Measurements from ENCODE around the gene RAB34.

RAB34 gene

GRCh38 chr17:28710861-28711722 lies 6.6 kb downstream of the RAB34 start:
- DNase-seq, result peak; percentile 90

- DNase-seq, result no peak
These were observed 10.3 kb downstream of the RAB34 start for GRCh38 chr17:28707339-28707720.

GRCh38 chr17:28706471-28707338 lies 11.0 kb downstream of the RAB34 start:
- DNase-seq, result no peak

DNA sequence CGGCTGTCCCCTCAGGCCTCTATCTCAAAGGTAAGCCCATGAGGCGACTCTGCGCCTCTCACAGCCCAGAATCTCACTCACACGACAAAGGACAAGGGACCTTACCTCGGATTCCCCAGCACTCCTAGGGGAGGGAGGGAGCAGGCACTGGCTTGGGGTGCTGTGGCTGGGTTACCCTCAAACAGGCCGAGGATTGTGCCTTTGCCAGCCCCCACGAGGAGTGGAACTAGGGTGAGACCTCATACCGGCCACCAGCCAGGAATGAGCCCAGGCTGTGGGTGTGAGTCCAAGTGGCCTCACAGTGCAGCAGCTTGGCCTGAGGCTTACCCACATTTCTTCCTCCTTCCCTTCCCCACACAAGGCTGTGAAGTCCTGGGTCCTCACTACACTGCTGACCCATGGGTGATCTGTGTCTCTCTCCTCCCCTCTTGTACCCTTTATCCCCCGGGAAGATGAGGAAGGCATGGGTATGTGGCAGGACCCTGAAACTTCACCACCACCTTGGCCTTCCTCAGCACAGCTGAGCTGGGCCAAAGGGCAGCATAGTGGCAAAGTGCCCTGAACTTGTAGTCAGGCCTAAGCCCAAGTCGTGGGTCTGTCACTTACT lies 11.8 kb downstream of the RAB34 start:
- DNase-seq, result no peak

DNA sequence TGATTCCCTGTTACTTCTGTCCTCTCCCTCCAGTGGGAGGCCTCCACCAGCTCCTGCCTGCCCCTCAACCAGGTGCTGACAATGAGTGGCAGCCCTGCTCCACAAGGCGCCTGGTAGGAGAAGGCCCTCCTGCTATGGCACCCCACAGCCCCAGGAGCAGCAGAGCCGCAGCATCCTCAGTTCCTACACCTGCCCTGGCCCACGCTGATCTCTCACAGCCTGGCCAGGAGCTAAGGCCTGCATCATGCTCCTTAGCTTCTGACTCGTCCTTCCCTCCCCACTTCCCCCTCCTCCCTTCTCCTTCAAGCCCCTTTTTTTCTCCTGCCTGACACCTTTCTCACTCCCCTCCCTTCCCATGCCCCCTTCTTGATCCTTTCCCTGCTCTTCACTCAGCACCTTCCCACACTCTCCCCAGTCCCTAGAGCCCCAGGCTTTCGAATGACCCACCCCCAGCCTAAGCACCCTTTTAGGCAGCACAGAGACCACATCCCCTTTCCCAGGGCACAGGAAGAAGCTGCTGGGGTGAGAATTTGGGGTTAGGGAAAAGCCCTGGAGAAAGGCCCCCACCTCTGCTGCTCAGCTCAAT lies 12.5 kb downstream of the RAB34 start:
- no peak for DNase-seq

DNA sequence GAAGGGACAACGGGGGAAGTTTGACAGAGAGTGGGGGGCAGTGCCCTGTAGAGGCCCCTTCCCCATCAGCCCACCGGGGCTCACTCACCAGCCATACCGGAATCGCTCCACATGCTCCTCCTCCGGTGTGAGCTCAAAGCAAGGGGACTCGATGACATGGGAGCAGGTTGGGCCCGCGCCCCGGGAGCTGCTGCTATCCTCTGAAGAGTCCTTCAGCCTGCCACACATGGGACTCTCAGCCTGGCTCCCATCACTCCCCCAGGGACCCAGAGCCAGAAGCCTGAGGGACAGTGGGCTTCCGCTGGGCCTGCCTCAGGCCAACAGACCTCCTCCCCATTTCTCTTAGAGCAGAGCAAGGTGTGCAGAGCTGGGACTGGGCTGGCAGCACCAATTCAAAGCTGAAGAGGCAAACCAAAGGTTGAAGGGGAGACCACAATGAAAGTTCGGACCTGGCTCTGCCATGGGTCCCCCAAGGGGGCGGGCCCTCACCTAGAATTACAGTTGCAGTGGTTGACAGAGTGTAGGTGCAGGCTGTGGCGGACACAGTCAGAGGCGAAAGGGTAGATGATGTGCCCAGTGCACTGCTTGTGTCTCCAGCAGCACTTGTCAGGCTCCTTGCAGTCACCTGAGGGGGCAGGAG lies 13.3 kb downstream of the RAB34 start:
- DNase-seq, result no peak

DNA sequence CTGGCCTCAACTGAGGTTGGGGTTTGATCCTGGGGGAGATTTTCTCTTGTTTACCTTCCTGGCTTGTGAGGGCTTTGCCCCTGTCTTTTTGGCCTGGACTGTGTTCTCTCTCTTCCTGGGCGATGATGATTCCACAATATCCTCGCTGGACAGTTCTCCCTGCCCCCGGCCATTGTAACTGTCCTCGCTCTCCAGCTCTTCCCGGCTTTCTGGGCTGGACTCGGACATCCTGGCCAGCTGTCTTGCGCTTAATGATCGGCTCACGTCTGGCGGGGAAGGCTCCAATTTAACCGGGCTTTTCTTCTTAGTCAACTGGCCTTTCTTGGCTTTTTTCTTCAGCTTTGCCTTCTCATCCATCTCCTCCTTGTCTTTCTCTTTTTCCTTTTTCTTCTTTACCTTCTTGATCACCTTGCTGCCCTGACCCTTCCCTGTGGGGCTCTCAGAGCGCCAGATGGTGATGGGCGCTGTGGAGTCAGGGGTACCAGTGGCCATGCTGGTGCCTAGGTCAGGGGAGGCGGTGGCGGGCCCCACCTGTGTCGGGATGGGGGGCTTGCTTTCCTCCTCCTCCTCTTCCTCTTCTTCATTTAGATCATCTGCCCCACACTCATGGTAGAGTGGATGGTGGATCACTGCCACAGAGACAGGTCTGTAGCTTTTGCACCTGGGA lies 14.0 kb downstream of the RAB34 start:
- no peak for DNase-seq

DNA sequence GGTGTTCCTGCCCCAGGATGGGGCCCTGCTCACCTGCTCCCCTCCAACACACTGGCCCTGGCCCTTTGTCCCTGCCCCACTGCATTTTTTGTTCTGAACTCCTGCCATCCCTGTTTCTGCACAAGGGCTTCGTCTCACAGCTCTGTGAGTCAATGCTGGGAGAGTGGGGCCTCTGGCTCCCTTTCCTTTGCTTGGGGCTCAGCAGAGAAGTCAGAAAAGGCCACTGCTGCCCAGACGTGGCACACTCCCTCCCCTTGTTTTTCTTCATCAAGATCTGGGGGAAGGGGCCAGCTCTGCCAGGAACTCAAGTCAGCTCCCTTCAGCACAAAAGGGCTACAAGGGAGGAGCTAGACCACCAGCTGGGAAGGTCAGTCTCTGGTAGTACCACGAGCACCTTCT lies 14.9 kb downstream of the RAB34 start:
- DNase-seq, result no peak

GRCh38 chr17:28702026-28702751 lies 15.5 kb downstream of the RAB34 start:
- DNase-seq, result no peak

GRCh38 chr17:28700830-28701492 lies 16.7 kb downstream of the RAB34 start:
- no peak for DNase-seq

DNA sequence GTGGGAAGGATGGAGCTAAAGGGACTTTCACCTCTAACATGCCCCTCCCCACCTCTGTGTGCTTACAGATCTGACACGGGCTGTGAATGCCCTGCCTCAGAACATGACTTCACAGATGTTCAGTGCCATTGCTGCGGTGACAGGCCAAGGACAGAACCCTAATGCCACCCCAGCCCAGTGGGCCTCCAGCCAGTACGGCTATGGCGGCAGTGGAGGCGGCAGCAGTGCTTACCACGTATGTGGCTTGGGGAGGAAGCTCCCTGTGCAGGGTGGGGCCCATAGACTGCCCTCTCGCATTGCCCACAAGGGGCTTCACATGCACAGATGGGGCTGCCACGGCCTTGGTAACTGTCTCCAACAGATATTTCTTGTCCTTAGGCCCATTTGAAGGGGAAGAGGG lies 17.4 kb downstream of the RAB34 start:
- DNase-seq, result no peak

DNA sequence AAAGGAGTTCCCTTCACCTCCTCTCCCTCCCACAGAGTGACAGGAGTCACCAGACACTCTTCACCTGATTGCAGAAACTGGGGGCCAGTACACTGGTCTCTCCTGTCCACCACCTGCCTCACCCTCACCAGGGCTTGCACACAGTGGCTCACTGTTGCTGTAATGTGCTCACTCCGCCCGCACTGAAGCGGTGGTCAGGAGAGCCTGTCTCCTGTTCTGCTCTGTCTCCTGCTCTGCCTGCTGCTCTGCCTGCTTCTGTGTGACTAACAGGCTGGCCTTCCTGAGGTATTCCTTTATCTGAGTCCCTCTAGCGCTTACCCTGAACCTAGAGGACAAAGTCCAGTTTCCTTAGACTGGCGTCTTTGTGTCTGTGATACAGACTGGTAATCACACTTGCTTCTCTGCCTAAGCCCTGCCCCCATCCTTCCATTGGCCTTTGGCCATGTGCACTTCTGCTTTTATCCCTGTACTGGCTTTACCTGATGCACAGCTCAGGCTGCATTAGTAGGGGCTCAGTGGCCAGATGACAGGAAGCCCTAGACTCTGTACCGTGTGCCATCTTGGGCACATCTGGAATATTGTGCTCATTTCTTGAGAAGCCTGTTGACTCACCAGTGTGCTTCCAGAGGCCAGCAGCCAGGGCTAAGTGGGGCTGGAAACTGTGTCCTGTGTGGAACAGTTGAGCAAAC lies 19.3 kb downstream of the RAB34 start:
- DNase-seq, result no peak

DNA sequence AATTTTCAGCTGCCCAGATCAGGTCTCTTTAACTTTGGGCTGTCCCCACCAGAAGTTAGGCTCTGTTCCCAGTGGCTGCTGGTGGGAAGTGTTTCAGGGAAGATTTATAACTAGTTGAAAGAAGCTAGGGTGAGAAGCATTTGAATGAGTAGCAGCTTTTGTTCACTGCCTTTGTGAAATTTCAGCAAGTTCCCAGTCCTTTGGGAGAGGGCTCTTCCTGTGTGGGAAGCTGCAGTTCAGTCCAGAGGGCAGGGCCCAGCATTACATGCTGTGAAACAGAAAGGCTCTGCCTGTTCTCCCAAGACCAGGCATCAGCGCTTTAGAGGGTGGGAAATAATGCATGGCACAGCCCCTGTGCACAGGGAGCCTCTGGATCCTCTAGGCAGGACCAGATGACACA lies 23.8 kb downstream of the RAB34 start:
- no peak for DNase-seq

GRCh38 chr17:28689011-28689410 lies 28.7 kb downstream of the RAB34 start:
- no peak for DNase-seq

GRCh38 chr17:28688481-28688880 lies 29.2 kb downstream of the RAB34 start:
- DNase-seq, result no peak

DNA sequence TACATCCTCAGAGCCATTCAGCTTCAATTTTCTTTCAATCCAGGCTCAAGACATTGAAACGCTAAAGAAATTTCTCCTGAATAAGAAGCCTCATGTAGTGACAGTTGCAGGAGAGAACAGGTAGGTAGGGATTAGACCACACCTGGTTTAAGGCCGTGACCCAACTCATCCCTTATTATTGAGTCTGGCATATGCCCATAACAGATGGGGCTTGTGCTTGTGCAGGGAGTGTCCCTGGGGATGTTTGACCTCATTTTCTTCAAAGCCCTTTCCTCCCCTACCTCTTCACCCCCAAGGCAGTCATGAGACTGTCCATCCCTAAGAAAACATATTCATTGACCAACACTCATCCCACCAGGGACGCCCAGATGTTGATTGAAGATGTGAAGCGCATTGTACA lies 31.4 kb downstream of the RAB34 start:
- no peak for DNase-seq

DNA sequence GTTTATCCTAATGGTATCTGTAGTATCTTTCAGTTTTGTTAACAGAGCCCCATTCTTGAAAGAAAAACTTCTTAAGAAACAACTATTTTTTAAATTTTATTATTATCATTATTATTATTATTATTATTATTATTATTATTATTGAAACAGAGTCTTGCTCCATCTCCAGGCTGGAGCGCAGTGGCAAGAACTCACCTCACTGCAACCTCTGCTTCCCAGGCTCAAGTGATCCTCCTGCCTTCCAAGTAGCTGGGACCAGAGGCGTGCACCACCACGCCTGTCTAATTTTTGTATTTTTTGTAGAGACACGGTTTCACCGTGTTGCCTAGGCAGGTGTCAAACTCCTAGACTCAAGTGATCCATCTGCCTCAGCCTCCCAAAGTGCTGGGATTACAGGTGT lies 32.3 kb downstream of the RAB34 start:
- no peak for DNase-seq

GRCh38 chr17:28684963-28685362 lies 32.7 kb downstream of the RAB34 start:
- DNase-seq, result no peak

- no peak for DNase-seq
These were observed 35.0 kb downstream of the RAB34 start for GRCh38 chr17:28682655-28683054.

DNA sequence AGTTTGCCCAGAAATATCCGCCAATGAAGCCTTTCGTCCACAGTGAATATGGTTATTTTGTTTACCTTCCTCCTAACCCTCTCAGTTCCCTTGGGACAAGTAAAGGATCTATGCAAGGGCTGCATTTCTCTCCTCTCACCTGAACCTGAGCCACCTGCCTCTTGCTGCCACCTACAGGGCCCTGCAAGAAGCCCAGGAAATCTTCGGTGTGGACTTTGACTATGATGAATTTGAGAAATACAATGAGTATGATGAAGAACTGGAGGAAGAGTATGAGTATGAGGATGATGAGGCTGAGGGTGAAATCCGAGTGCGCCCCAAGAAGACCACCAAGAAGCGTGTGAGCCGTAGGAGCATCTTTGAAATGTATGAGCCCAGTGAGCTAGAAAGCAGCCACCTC lies 41.7 kb downstream of the RAB34 start:
- no peak for DNase-seq
